Chondrocyte (in vitro differentiated cells): ENCODE data around the gene UNC13B. TPM values are rescaled to one million over a fixed set of nuclear protein-coding genes. Genes with fewer than 3 reads are reported as not detected.

Experiments
- DNase-seq: peaks from one replicate; pipeline ENCODE4 v3.0.0; 2021; ENCODE audit warnings: mixed read lengths, low spot score
- H3K27ac Mint-ChIP-seq: one replicate; pipeline ENCODE4 v1.8.0; 2021; ENCODE audit warnings: mild to moderate bottlenecking, moderate library complexity, mixed read lengths; ENCODE audit not compliant: unreplicated experiment
- H3K27me3 Mint-ChIP-seq: 2 replicates; pipeline ENCODE4 v1.8.0; 2021; ENCODE audit warnings: low read depth, mixed read lengths
- H3K36me3 Mint-ChIP-seq: 2 replicates; pipeline ENCODE4 v1.8.0; 2021; ENCODE audit warnings: low read depth, mixed read lengths
- H3K4me1 Mint-ChIP-seq: 2 replicates; pipeline ENCODE4 v1.8.0; 2021; ENCODE audit warnings: low read depth, mild to moderate bottlenecking, mixed read lengths
- H3K4me3 Mint-ChIP-seq: one replicate; pipeline ENCODE4 v1.8.0; 2021; ENCODE audit warnings: mild to moderate bottlenecking, moderate library complexity, mixed read lengths; ENCODE audit not compliant: unreplicated experiment
- H3K9me3 Mint-ChIP-seq: 2 replicates; pipeline ENCODE4 v1.8.0; 2021; ENCODE audit warnings: low read depth, mixed read lengths
- total RNA-seq: library from RNA; stranded (reverse); gene quantifications from 3 replicates; pipeline ENCODE4 v1.2.1, GENCODE V29; 2021
- TF ChIP-seq, protein P1 (sequence below): fragments of 200-600 bp; sonication (generic); IDR thresholded peaks from 2 replicates; pipeline ENCODE4 v1.5.0; 2021; ENCODE audit warnings: antibody characterized with exemption, mild to moderate bottlenecking, moderate library complexity

UNC13B gene
- total RNA-seq, 1 donor from 2014 or later = 32.8 TPM

- peaks cover 8% of the 10 kb centered on the region for H3K9me3 Mint-ChIP-seq
- H3K4me1 Mint-ChIP-seq = peaks cover 5% of the 10 kb centered on the region
- H3K27me3 Mint-ChIP-seq = peaks cover 32% of the 10 kb centered on the region
- TF ChIP-seq, protein P1, sequence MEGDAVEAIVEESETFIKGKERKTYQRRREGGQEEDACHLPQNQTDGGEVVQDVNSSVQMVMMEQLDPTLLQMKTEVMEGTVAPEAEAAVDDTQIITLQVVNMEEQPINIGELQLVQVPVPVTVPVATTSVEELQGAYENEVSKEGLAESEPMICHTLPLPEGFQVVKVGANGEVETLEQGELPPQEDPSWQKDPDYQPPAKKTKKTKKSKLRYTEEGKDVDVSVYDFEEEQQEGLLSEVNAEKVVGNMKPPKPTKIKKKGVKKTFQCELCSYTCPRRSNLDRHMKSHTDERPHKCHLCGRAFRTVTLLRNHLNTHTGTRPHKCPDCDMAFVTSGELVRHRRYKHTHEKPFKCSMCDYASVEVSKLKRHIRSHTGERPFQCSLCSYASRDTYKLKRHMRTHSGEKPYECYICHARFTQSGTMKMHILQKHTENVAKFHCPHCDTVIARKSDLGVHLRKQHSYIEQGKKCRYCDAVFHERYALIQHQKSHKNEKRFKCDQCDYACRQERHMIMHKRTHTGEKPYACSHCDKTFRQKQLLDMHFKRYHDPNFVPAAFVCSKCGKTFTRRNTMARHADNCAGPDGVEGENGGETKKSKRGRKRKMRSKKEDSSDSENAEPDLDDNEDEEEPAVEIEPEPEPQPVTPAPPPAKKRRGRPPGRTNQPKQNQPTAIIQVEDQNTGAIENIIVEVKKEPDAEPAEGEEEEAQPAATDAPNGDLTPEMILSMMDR = no peak
- H3K4me3 Mint-ChIP-seq = no peak overlapping the region
- H3K27ac Mint-ChIP-seq = no peak overlapping the region
- no peak for DNase-seq
- peaks cover 5% of the 10 kb centered on the region for H3K36me3 Mint-ChIP-seq
Measured at GRCh38 chr9:35453786-35454185, 292.0 kb downstream of the UNC13B start.

Other genes with a start within 250 kb of the UNC13B start
- gene PHF24, start 203.7 kb upstream of the UNC13B start, total RNA-seq = 0.30 to 1.0 TPM in 2 of 3 replicates, not detected in the other
- gene DNAJB5, start 172.3 kb upstream of the UNC13B start, total RNA-seq = 10.2 to 17.4 TPM (median 15.2 TPM) in 3 replicates
- 247 to 360 TPM (median 254 TPM) in 3 replicates for gene VCP, start 89.4 kb upstream of the UNC13B start, total RNA-seq
- gene FANCG, start 82.1 kb upstream of the UNC13B start, total RNA-seq = 14.9 to 35.2 TPM (median 16.0 TPM) in 3 replicates
- gene PIGO, start 65.4 kb upstream of the UNC13B start, total RNA-seq = 25.7 to 35.3 TPM (median 26.2 TPM) in 3 replicates
- 71.4 to 82.0 TPM (median 71.7 TPM) in 3 replicates for gene STOML2, start 58.9 kb upstream of the UNC13B start, total RNA-seq
- gene ATOSB, start 46.1 kb upstream of the UNC13B start, total RNA-seq = 39.7 to 45.7 TPM (median 43.2 TPM) in 3 replicates